AG08395 (cell line): ENCODE measurements around the gene DEFB123.
"Not testable (repeated sequence)": the region's sequence is repeated elsewhere in the genome, so short reads cannot be mapped to it uniquely, and the experiment has no call there.

Experiments
- DNase-seq: peaks from one replicate; pipeline ENCODE4 v3.0.0; 2012; ENCODE audit warnings: mixed read lengths, low spot score

Gene DEFB123

DNA sequence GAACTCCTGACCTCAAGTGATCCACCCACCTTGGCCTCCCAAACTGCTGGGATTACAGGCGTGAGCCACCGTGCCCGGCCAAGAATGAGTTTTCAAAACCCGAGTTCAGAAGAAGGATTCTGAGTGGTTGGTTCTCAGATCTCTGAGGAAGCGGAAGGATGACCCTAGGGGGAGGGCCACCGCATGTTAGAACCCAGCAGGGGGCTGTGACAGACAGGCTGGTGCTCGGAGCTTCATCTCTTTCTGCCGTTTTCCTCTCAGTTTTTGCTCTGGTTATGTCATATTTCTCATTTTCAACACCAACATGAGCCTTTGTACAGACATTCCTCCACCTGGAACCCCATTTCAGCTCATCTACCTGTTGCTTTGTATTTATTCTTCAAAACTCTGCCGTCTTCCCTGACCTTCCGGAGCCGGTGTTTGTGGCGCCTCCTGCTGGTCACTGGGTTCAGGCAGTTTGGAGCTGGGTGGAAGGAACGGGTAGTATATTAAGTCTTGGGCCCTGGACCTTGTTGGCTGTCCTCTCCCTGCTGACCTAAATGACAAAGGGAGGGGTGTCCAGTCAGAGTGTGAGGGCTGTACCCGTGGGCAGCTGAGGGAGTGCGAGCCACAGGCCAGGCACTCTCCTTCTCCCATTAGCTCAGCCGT lies at the start of gene DEFB123:
TSS of gene DEFB123 (plus strand) at position 621 of the 648 bp plus-strand sequence. CDS start 67 bp downstream, outside the sequence.
- DNase-seq, result no peak

GRCh38 chr20:31392836-31393235 lies 47.6 kb upstream of the DEFB123 start:
- DNase-seq, result no peak

DNA sequence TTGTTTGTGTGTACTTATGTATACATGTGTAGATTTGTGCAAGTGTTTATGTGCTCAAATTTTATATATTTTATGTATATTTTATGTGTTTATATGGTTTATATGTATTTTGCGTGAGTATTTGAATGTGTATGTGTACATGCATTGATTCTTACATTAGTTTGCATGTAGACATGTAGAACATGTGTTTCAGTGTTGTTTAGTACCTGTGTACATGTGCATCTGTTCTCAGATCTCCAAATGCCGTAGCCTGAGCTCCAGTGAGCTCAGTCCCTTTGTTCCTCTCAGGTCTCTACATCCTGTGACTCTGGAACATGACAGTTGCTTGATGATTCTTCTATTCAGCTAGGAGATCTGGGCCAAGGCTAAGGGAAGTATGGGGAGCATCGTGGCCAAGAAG lies 45.5 kb upstream of the DEFB123 start:
- no peak for DNase-seq

DNA sequence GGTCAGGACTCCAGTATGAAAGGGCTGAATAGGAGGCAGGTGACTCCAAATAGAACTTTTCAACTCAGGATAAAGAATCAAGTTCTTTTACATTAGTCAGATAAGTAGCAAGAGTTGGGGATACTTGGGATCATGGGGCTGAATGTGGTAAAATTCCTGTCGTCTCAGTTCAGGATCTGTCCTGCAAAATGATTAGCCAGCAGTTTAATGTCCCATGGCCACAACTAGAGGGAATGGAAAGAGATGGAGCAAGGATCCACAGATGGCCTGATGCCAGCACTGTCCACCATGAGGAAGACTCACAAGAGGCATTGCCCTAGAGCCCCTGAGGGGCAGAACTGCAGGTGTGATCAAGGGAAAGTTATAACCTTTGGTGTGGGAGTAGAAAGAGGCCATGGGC lies 36.5 kb upstream of the DEFB123 start:
- no peak for DNase-seq

GRCh38 chr20:31406115-31406514 lies 34.3 kb upstream of the DEFB123 start, which contains the start of gene DEFB121:
TSS of gene DEFB121 (minus strand) at chr20:31406215. CDS start at chr20:31406152, 63 bp downstream.
- DNase-seq, result no peak

DNA sequence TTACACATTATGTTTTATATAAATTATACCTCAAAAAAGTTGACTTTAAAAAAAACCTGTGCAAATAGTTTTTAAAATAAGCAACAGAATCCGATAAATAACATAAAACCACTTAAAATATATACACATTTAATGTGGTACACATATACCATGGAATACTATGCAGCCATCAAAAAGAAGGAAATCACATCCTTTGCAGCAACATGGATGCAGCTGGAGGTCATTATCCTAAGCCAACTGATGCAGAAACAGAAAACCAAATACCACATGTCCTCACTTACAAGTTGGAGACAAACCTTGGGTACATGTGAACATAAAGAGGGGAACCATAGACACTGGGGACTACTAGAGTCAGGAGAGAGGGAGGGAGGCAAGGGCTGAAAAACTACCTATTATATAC lies 30.4 kb upstream of the DEFB123 start:
- no peak for DNase-seq

DNA sequence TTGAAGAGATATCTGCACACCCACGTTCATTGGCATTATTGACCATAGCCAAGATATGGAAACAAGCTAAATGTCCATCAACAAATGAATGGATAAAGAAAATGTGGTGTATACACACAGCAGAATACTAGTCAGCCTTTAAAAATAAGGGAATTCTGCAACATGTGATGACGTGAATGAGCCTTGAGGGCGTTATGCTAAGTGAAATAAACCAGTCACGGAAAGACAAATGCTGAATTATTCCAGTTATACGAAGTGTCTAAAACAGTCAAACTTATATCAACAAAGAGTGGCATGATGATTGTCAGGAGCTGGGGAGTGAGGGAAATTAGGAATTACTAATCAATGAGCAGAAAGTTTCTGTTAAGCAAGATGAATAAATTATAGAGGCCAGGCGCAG lies 26.1 kb upstream of the DEFB123 start:
- no peak for DNase-seq

- DNase-seq, result no peak
These were observed 24.8 kb upstream of the DEFB123 start for GRCh38 chr20:31415653-31416052.

- no peak for DNase-seq
These were observed 22.1 kb upstream of the DEFB123 start for GRCh38 chr20:31418307-31418706.

GRCh38 chr20:31425797-31426196 lies 14.6 kb upstream of the DEFB123 start:
- no peak for DNase-seq

- DNase-seq, result not testable (repeated sequence)
These were observed 13.4 kb upstream of the DEFB123 start for GRCh38 chr20:31426891-31427551.

DNA sequence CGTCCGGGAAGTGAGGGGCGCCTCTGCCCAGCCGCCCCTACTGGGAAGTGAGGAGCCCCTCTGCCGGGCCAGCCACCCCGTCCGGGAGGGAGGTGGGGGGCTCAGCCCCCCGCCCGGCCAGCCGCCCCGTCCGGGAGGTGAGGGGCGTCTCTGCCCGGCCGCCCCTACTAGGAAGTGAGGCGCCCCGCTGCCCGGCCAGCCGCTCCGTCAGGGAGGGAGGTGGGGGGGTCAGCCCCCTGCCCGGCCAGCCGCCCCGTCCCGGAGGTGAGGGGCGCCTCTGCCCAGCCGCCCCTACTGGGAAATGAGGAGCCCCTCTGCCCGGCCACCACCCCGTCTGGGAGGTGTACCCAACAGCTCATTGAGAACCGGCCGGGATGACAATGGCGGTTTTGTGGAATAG lies 12.9 kb upstream of the DEFB123 start:
- DNase-seq, result not testable (repeated sequence)

- DNase-seq, result no peak
These were observed 9.8 kb upstream of the DEFB123 start for GRCh38 chr20:31430568-31431115.

- no peak for DNase-seq
These were observed 5.8 kb downstream of the DEFB123 start for GRCh38 chr20:31446084-31446819.

DNA sequence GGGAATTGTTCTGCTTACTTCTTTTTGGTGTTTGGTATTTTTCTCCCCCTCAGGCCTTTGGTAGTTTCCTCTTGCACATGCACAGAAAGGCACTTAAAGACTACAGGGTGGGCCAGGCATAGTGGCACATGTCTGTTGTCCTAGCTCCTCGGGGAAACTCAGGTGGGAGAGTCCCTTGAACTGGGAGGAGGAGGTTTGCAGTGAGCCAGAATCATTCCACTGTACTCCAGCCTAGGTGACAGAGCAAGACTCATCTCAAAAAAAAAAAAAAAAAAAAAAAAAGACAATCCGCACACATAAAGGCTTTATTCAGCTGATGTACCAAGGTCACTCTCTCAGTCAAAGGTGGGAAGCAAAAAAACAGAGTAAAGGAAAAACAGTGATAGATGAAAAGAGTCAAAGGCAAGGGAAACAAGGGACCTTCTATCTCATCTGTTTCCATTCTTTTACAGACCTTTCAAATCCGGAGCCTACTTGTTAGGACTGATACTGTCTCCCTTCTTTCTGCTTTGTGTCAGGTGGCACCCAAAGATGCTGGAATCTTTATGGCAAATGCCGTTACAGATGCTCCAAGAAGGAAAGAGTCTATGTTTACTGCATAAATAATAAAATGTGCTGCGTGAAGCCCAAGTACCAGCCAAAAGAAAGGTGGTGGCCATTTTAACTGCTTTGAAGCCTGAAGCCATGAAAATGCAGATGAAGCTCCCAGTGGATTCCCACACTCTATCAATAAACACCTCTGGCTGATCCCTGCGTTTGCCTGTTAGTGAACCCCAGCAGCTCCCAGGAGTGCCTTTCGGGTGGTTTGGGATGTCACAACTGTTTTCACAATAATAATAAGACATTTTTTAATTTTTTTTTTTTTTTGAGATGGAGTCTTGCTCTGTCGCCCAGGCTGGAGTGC lies 9.3 kb downstream of the DEFB123 start:
- no peak for DNase-seq

DNA sequence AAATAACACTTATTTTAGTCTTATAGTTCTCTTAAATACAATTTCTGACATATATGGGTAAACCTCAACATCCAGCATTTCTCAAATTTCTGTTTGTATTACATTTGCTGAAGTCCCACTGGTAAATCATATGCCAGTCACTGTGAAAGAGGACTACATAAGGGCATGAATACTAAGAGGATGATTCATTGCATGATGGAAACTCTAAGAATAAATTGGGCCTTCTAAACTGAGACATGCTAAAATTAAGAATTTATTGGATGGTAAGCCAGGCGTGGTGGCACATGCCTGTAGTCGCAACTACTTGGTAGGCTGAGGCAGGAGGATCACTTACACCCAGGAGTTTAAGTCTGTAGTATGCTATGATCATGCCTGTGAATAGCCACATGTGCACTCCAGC lies 12.1 kb downstream of the DEFB123 start:
- DNase-seq, result no peak

GRCh38 chr20:31454361-31454760 lies 13.9 kb downstream of the DEFB123 start:
- DNase-seq, result no peak

DNA sequence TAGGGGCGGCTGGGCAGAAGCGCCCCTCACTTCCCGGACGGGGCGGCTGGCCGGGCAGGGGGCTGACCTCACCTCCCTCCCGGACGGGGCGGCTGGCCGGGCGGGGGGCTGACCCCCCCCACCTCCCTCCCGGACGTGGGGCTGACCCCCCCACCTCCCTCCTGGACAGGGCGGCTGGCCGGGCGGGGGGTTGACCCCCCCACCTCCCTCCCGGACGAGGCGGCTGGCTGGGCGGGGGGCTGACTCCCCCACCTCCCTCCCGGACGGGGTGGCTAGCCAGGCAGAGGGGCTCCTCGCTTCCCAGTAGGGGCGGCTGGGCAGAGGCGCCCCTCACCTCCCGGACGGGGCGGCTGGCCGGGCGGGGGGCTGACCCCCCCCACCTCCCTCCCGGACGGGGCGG lies 30.5 kb downstream of the DEFB123 start:
- DNase-seq, result not testable (repeated sequence)

DNA sequence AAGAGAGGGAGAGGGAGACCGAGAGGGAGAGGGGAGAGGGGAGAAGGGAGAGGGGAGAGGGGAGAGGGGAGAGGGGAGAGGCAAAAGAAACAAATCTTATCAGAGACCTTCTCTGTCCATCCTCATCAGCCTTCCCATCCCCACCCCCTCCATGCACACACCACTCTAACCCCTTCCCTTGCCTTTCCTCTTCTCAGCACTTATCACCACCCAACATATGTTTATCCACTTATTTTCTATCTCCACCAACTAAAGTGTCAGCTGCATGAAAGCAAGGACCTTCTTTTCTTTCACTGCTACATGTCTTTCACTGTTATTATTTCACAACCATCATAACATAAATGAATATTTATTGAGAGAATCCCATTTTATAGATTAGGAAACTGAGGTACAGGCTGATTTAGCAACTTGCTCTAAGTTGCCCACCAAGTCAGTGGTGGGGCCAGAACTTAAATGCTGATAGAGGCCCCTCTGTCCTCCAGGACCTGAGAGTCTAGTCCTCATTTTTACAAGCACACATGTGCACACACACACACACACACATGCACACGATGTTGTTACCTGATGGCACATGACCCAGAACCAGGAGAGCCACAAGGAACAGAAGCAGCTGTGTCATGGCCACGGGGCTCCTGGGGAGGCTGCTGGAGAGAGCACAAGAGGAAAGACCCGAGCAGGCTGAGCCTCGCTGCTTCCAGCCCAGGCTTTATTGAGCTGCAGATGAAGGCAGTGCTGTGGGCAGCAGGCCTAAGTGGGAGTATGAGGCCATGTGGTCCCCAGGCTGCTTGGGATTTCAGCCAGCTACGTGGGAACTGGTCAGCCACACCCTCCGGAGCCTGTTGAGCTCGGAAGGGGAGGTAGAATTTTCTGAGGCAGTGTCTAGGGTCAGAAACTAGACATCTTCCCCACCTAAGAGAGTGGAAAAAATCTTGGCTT lies 32.2 kb downstream of the DEFB123 start:
- DNase-seq, result peak; percentile 38

- DNase-seq, result no peak
These were observed 33.1 kb downstream of the DEFB123 start for GRCh38 chr20:31473331-31474096.
